Retinal pigment epithelial cell (primary cell): Measurements from ENCODE around the gene CALHM6.

Experiments used
- DNase-seq: peaks from one replicate; pipeline ENCODE4 v3.0.0-alpha.2; 2010; ENCODE audit warnings: low read depth
- H3K4me3 ChIP-seq: 2 replicates; pipeline ENCODE4 v1.5.1; 2011; ENCODE audit warnings: mild to moderate bottlenecking, low read length, control low read depth, moderate library complexity
- TF ChIP-seq, protein P1 (sequence below): conservative IDR thresholded peaks from 2 replicates; pipeline ENCODE4 v1.5.1; 2011; ENCODE audit warnings: low read depth, low read length, control low read depth, inconsistent platforms

CALHM6 gene

DNA sequence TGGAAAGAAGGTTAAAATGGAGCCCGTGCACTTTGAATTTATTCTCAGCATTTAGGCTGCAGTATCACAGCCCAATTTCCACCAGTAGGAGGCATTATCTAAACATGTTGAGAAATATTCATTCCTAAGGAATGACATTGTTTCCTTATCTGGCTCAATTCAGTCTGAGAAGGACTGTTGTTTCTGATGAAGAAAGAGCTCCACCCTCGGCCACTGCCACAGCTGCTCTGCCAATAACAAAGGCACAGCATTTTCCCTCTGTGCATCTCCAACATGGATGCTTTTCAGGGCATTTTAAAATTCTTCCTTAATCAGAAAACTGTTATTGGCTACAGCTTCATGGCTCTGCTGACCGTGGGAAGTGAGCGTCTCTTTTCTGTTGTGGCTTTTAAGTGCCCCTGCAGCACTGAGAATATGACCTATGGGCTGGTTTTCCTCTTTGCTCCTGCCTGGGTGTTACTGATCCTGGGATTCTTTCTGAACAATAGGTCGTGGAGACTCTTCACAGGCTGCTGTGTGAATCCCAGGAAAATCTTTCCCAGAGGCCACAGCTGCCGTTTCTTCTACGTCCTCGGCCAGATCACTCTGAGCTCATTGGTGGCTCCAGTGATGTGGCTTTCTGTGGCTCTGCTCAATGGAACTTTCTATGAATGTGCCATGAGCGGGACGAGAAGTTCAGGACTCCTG lies 50.4 kb downstream of the CALHM6 start, which contains the start of gene CALHM5:
Gene CALHM5 (plus strand): TSS at position 216 of the 687 bp plus-strand sequence. CDS start 58 bp downstream, at position 274.
- no peak for DNase-seq
- no peak within 1 kb of the TSS for H3K4me3 ChIP-seq
- TF ChIP-seq, protein P1, sequence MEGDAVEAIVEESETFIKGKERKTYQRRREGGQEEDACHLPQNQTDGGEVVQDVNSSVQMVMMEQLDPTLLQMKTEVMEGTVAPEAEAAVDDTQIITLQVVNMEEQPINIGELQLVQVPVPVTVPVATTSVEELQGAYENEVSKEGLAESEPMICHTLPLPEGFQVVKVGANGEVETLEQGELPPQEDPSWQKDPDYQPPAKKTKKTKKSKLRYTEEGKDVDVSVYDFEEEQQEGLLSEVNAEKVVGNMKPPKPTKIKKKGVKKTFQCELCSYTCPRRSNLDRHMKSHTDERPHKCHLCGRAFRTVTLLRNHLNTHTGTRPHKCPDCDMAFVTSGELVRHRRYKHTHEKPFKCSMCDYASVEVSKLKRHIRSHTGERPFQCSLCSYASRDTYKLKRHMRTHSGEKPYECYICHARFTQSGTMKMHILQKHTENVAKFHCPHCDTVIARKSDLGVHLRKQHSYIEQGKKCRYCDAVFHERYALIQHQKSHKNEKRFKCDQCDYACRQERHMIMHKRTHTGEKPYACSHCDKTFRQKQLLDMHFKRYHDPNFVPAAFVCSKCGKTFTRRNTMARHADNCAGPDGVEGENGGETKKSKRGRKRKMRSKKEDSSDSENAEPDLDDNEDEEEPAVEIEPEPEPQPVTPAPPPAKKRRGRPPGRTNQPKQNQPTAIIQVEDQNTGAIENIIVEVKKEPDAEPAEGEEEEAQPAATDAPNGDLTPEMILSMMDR = peak; percentile 63

DNA sequence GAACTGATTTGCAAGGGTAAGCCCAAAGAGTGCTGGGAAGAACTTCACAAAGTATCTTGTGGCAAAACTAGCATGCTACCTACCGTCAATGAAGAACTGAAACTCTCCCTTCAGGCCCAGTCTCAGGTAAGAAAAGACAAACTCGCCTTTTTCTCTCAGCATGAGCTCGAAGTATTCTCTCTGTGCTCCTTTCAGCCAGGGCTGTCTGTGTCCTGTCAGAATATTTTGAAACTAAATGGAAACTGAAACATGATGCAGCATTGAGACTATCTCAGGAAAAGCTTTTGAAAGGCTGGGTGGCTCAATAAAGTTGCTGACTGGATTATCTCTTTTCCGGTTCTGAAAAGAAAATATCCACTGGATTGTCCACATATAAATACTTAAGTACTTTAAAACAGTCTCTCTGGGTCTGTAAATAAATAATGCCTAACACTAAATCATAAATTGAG lies 51.0 kb downstream of the CALHM6 start:
- no peak for DNase-seq
- no peak overlapping the region for H3K4me3 ChIP-seq
- TF ChIP-seq, protein P1 = no peak

DNA sequence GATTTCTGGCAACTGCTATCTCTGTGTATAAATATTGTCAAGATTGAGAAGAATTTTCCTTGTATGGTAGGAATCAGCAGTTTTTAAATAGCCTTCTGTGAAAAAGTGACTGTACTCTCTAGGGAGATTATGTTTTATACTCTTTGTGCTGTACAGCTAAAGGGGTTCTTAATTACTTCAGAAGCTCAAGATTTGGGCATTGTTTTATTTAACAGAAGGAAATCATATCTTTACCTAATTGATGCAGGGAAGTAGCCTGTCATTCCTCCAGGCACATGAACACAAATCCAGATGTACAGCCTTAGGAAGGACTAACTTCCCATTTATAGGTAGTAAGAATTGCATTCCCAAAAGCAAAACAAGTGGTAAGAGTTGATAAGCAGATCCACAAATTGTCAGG lies 51.6 kb downstream of the CALHM6 start:
- H3K4me3 ChIP-seq = no peak overlapping the region
- DNase-seq = no peak
- TF ChIP-seq, protein P1 = no peak
